DND-41 (cell line): ENCODE results near the gene GCLM.
"Not testable (repeated sequence)": the region's sequence is repeated elsewhere in the genome, so short reads cannot be mapped to it uniquely, and the experiment has no call there.

ENCODE experiments used
- ATAC-seq: fragments of 200-7000 bp; cut with Tn5 transposase; 3 replicates; pipeline ENCODE4 v1.9.1; 2021; ENCODE audit warnings: low read depth; ENCODE audit not compliant: insufficient read depth
- DNase-seq: peaks from one replicate; pipeline ENCODE4 v3.0.0-alpha.2; 2020
- H2AFZ ChIP-seq: 2 replicates; pipeline ENCODE4 v1.6.0; 2012; ENCODE audit warnings: low read depth, low read length
- H3K27ac ChIP-seq: 2 replicates; pipeline ENCODE4 v1.5.1; 2012; ENCODE audit warnings: low read length, inconsistent platforms
- H3K27me3 ChIP-seq: fragments of 200-600 bp; sonication (generic); 2 replicates; pipeline ENCODE4 v1.6.0; 2012; ENCODE audit warnings: low read length, mild to moderate bottlenecking, inconsistent platforms; ENCODE audit not compliant: insufficient read depth, poor library complexity
- H3K36me3 ChIP-seq: 2 replicates; pipeline ENCODE4 v1.5.1; 2012; ENCODE audit warnings: low read length, inconsistent platforms; ENCODE audit not compliant: insufficient read depth
- H3K4me1 ChIP-seq: 2 replicates; pipeline ENCODE4 v1.5.1; 2012; ENCODE audit warnings: mild to moderate bottlenecking, low read length; ENCODE audit not compliant: insufficient read depth
- H3K4me2 ChIP-seq: 2 replicates; pipeline ENCODE4 v1.6.0; 2012; ENCODE audit warnings: mild to moderate bottlenecking, moderate library complexity, low read length, inconsistent platforms; ENCODE audit not compliant: insufficient read depth
- H3K4me3 ChIP-seq, 2 experiments: fragments of 200-600 bp in 1 of 2; shearing (Covaris generic) in 1 of 2; 2 replicates each; pipeline ENCODE4 v1.5.1; 2012 to 2016; ENCODE audit warnings: inconsistent platforms in 2 of 2, low read length in 2 of 2, mild to moderate bottlenecking in 2 of 2, low read depth in 1 of 2, moderate library complexity in 1 of 2
- H3K79me2 ChIP-seq: 2 replicates; pipeline ENCODE4 v1.6.0; 2012; ENCODE audit warnings: low read length, inconsistent platforms; ENCODE audit not compliant: insufficient read depth
- H3K9ac ChIP-seq: 2 replicates; pipeline ENCODE4 v1.6.0; 2012; ENCODE audit warnings: low read depth, mild to moderate bottlenecking, inconsistent platforms, low read length, moderate library complexity
- H3K9me3 ChIP-seq: 2 replicates; pipeline ENCODE4 v1.5.1; 2012; ENCODE audit warnings: low read length, moderate library complexity, mild to moderate bottlenecking, inconsistent platforms; ENCODE audit not compliant: insufficient read depth, severe bottlenecking
- H4K20me1 ChIP-seq: 2 replicates; pipeline ENCODE4 v1.6.0; 2012; ENCODE audit warnings: low read length; ENCODE audit not compliant: insufficient read depth
- EZH2 ChIP-seq: IDR thresholded peaks from 3 replicates; pipeline ENCODE4 v1.6.1; 2012; ENCODE audit warnings: borderline replicate concordance, low read depth, mild to moderate bottlenecking, moderate library complexity, low read length, inconsistent platforms; ENCODE audit not compliant: severe bottlenecking
- TF ChIP-seq, protein P1 (sequence below): IDR thresholded peaks from 2 replicates; pipeline ENCODE4 v1.5.1; 2012; ENCODE audit warnings: borderline replicate concordance, low read length, moderate library complexity, mild to moderate bottlenecking; ENCODE audit not compliant: poor library complexity, severe bottlenecking; ENCODE audit errors: extremely low read depth

Gene GCLM

DNA sequence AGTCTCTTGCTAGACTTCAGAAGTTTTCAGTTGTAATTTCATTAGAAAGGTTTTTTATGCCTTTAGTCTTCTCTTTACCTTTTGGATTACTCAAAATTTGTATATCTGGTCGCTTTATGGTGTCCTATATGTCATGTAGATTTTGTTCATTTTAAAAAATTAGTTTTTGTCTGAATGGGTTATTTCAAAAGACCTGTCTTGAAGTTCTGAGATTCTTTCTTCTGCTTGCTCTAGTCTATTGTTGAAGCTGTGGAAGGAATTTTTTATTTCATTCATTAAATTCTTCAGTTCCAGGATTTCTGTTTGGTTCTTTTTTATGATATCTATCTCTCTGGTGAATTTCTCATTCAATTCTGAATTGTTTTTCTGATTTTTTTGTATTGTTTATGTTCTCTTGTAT, 46.5 kb upstream of the GCLM start:
- no peak overlapping the region for H3K4me2 ChIP-seq
- H2AFZ ChIP-seq = no peak overlapping the region
- peaks cover 6% of the 10 kb centered on the region for H3K9me3 ChIP-seq
- H3K36me3 ChIP-seq = no peaks in the 10 kb centered on the region
- H3K9ac ChIP-seq = no peak overlapping the region
- H4K20me1 ChIP-seq = no peaks in the 10 kb centered on the region
- TF ChIP-seq EZH2 = no peak
- TF ChIP-seq, protein P1, sequence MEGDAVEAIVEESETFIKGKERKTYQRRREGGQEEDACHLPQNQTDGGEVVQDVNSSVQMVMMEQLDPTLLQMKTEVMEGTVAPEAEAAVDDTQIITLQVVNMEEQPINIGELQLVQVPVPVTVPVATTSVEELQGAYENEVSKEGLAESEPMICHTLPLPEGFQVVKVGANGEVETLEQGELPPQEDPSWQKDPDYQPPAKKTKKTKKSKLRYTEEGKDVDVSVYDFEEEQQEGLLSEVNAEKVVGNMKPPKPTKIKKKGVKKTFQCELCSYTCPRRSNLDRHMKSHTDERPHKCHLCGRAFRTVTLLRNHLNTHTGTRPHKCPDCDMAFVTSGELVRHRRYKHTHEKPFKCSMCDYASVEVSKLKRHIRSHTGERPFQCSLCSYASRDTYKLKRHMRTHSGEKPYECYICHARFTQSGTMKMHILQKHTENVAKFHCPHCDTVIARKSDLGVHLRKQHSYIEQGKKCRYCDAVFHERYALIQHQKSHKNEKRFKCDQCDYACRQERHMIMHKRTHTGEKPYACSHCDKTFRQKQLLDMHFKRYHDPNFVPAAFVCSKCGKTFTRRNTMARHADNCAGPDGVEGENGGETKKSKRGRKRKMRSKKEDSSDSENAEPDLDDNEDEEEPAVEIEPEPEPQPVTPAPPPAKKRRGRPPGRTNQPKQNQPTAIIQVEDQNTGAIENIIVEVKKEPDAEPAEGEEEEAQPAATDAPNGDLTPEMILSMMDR = no peak
- no peak overlapping the region for H3K4me3 ChIP-seq
- no peaks in the 10 kb centered on the region for H3K4me1 ChIP-seq
- no peak for ATAC-seq
- no peak overlapping the region for H3K27ac ChIP-seq
- H3K79me2 ChIP-seq = no peaks in the 10 kb centered on the region
- H3K27me3 ChIP-seq = no peaks in the 10 kb centered on the region
- DNase-seq = no peak

DNA sequence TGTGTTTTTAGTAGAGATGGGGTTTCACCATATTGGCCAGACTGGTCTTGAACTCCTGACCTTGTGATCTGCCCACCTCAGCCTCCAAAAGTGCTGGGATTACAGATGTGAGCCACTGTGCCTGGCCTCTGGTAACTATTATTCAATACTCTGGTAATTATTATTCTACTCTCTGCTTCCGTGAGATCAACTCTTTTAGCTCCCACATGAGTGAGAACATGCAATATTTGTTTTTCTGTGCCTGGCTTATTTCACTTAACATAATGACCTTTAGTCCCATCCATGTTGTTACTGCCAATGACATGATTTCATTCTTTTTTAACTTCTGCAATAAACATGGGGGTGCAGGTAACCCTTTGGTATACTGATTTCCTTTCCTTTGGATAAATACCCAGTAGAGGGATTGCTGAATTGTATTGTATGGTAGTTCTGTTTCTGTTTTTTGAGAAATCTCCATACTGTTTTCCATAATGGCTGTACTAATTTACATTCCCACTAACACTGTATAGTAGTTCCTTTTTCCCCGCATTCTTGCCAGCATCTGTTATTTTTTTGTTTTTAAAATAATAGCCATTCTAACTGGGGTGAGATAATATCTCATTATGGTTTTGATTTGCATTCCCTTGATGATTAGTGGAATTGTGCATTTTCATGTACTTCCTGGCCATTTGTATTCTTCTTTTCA, 37.9 kb upstream of the GCLM start:
- ATAC-seq, H3K4me1 ChIP-seq, H2AFZ ChIP-seq, H4K20me1 ChIP-seq, H3K36me3 ChIP-seq, H3K9me3 ChIP-seq, H3K4me3 ChIP-seq, H3K79me2 ChIP-seq, H3K27me3 ChIP-seq, DNase-seq, H3K9ac ChIP-seq, H3K4me2 ChIP-seq, H3K27ac ChIP-seq: not testable (repeated sequence)

DNA sequence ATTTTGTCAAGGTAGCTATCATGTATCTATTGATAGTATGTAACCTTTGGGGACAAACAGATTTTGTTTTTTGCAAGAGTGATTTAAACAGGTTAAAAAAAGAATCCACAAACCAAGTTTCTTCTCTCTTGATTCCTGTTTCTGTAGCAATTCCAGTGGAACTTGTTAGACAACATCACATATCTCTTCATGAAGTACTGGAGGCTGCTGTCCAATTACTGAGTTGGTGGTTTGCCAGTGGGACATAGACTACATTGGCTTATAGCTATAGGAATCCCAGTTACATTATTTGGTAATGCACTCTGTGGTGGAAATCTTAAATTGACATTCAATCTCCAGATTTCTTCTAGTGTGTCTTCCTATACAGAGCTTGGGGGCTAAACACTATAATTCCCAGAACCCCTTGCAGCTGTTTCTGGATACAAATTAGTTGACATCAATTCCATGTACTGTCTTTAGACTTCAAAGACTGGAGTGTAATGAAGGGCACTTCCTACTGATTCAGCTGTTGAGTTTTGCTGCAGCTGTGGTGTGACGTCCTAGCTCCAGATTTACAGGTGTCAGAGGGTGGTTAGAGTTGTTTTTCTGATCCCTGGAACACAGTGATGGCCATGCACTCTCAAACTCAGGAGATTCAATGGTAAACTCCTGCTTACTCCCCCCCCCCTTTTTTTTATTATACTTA, 29.4 kb upstream of the GCLM start:
- DNase-seq (peak; percentile 8), ATAC-seq (peak; percentile 58; the same call in 2 of the 3 replicates)
- H3K9ac ChIP-seq = no peak overlapping the region
- H3K4me1 ChIP-seq = no peaks in the 10 kb centered on the region
- no peak overlapping the region for H3K27ac ChIP-seq
- no peak overlapping the region for H3K4me2 ChIP-seq
- no peak overlapping the region for H2AFZ ChIP-seq
- no peaks in the 10 kb centered on the region for H3K36me3 ChIP-seq
- no peaks in the 10 kb centered on the region for H3K27me3 ChIP-seq
- no peak overlapping the region for H3K4me3 ChIP-seq
- no peaks in the 10 kb centered on the region for H4K20me1 ChIP-seq
- H3K79me2 ChIP-seq = no peaks in the 10 kb centered on the region
- H3K9me3 ChIP-seq = no peaks in the 10 kb centered on the region
- TF ChIP-seq, protein P1 = no peak
- TF ChIP-seq EZH2 = no peak

DNA sequence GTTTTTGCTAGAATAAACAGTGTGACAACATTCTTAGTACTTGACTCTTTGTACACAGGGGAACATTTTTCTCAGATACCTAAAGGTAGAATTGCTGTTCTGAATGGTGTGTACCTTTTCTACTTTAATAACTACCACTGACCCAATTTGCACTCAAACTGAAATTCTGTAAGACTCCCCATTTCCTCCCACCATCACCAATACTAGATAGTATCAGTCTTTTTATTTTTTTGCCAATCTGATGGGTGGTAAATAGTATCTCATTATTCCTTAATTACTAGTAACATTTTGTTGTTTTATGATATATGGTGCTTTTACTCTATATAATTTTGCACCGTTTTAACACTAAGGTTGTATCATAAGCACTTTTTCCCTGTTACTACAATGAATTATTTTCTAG, 28.8 kb upstream of the GCLM start:
- no peaks in the 10 kb centered on the region for H3K27me3 ChIP-seq
- no peaks in the 10 kb centered on the region for H3K36me3 ChIP-seq
- no peak overlapping the region for H3K4me2 ChIP-seq
- no peak overlapping the region for H3K27ac ChIP-seq
- no peaks in the 10 kb centered on the region for H4K20me1 ChIP-seq
- ATAC-seq (no peak), DNase-seq (no peak)
- no peaks in the 10 kb centered on the region for H3K9me3 ChIP-seq
- H3K9ac ChIP-seq = no peak overlapping the region
- no peak overlapping the region for H2AFZ ChIP-seq
- TF ChIP-seq EZH2 = no peak
- TF ChIP-seq, protein P1 = no peak
- no peaks in the 10 kb centered on the region for H3K4me1 ChIP-seq
- H3K79me2 ChIP-seq = no peaks in the 10 kb centered on the region
- H3K4me3 ChIP-seq = no peak overlapping the region
